GM18909 (cell line): ENCODE measurements around the gene KLRD1.
"Not testable (repeated sequence)": the region's sequence is repeated elsewhere in the genome, so short reads cannot be mapped to it uniquely, and the experiment has no call there.

Experiments used
- ATAC-seq: cut with Tn5 transposase; IDR thresholded peaks from one replicate; pipeline ENCODE4 v1.9.1; 2021; ENCODE audit warnings: mild to moderate bottlenecking; ENCODE audit not compliant: unreplicated experiment, poor library complexity

KLRD1 gene

DNA sequence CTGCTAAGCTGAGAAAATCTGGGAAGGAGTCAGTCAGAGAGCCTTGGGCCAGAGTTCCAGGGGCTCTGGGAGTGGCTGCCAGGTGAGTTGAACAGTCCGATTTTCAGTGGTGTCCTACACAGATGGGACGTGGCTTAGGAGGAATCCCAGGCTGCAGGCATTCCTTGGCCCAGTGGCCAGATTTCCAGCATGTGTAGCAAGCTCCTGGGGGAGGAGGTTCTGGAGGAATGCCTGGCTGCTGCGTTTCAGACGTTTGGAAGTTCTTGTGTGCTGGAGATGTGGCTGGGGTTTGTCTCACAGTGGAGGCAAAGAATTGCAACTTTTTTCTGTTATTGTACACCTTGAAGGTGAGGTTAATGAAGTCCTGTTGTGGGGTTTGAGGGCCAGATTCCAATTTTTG is 28.5 kb downstream of the KLRD1 start:
- not testable (repeated sequence) for ATAC-seq

DNA sequence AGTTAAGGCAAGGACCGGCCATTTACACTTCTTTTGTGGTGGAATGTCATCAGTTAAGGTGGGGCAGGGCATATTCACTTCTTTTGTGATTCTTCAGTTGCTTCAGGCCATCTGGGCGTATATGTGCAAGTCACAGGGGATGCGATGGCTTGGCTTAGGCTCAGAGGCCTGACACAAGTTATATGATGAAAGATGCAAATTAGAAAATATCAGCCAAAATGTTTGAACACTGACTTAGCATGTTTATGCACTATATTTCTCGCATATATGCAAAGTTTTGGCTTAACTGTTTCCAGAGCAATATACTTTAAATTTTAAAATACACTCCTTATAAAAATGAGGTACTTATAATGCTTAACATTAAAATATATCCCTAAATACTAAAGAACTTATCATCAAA is 30.8 kb downstream of the KLRD1 start:
- ATAC-seq: not testable (repeated sequence)

DNA sequence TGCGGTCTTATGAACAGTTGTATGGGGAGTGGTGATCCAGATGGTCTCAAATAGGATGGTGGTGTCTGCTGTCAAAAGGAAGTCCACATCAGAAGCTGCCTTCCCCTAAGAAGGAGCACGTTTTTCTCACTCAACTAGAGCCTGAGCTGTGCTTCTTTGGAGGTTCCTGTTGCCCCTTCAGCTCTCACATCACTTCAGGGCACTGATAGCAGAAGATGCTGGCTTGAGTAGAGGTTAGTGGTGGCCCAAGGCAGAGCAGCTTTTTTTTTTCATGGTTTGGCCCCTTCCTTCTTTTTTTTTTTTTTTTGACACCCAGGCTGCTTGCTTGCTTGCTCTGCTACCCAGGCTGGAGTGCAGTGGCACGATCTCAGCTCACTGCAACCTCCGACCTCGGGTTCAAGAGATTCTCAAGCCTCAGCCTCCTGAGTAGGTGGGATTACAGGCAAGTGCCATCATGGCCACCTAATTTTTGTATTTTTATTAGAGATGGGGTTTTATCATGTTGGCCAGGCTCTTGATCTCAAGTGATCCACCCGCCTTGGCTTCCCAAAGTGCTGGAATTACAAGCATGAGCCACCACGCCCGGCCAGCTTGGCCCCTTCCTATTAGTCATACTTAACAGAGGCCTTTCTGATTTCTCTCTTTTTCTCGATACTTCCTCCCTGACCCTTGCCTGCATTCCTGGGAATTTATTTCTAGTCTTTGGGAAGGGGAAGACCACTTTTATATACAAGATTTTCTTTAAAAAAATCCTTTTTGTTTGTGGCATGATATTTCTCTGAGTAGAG is 31.6 kb downstream of the KLRD1 start:
- no peak for ATAC-seq

DNA sequence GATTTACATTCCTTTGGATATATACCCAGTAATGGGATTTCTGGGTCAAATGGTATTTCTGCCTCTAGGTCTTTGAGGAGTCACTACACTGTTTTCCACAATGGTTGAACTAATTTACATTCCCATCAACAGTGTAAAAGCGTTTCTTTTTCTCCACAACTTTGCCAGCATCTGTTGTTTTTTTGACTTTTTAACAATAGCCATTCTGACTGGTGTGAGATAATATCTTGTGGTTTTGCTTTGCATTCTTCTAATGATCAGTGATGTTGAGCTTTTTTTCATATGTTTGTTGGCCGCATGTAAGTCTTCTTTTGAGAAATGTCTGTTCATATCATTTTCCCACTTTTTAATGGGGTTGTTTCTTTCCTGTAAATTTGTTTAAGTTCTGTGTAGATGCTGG is 33.3 kb downstream of the KLRD1 start:
- ATAC-seq: not testable (repeated sequence)

DNA sequence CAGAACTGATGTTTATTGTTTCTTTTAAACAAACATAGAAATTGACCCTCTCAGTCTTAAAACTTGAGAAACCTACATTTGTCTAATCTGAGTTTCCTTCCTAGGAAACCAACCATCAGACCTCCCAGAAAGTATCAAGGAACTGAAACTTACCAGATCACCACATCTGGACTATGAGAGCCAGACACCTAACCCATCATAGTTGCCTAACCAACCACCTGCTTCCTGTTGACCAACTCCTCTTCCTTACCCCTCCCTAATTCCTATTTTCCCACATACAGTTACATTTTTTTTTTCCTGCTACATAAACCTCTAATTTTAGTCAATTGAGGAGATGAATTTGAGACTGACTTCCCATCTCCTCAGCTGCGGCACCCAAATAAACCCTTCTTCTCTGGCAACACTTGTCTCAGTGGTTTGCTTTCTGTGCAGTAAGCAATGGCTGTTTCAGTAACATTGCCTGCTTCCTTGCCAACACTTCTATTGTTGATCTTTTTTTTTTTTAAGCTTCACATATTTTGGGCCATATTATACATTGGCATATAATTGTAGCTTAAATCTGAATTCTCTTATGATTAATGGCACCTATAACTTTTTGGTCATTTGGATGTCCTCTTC is 34.3 kb downstream of the KLRD1 start:
- ATAC-seq: no peak

DNA sequence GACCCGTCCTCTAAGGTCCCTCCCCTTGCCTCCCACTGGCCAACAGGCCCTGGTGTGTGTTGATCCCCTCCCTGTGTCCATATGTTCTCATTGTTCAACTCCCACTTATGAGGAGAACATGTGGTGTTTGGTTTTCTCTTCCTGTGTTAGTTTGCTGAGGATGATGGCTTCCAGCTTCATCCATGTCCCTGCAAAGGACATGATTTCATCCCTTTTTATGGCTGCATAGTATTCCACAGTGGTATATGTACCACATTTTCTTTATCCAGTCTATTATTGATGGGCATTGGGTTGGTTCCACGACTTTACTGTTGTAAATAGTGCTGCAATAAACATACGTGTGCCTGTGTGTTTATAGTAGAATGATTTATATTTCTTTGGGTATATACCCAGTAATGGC is 43.8 kb downstream of the KLRD1 start:
- not testable (repeated sequence) for ATAC-seq

DNA sequence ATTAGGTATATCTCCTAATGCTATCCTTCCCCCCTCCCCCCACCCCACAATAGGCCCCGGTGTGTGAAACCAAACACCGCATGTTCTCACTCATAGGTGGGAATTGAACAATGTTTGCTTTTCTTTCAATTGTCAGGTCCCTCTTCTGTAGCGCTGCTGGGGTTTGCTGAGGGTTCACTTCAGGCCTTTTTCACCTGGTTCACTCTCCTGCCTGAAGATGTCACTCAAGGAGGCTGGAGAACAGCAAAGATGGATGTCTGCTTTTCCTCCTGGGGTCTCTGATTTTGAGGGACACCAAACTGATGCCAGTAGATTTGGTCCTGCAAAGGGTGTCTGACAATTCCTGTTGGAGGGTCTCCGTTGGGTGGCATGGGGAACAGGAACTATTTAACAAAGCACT is 46.4 kb downstream of the KLRD1 start:
- ATAC-seq: no peak

DNA sequence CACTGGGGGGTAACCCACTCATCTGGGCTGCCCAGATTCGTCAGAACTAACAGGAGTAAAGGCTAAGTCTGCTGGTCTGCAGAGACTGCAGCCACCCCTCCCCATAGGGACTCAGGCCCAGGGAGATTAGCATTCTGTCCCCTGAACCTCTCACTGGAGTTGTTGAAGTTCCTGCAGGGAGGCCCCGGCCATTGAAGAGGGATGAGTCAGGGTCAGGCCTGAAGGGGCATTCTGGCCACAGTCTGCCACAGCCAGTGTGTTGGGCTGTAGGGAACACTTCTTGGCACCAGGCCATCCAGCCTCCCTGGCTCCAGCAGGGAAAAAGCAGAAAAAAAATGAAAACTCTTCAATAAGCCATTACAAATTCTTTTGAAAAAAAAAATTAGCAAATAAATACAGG is 46.8 kb downstream of the KLRD1 start:
- ATAC-seq: no peak

DNA sequence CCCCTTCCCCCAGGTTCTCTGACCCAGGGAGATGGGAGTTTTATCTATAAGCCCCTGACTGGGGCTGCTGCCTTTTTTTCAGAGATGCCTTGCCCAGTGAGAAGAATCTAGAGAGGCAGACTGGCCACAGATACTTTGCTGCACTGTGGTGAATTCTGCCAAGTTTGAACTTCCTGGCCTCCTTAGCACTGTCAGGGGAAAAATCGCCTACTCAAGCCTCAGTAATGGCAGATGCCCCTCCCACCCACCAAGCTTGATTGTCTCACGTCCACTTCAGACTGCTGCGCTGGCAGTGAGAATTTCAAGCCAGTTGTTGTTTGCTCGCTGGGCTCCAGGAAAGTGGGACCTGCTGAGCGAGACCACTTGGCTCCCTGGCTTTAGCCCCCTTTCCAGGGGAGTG is 50.5 kb downstream of the KLRD1 start:
- no peak for ATAC-seq

DNA sequence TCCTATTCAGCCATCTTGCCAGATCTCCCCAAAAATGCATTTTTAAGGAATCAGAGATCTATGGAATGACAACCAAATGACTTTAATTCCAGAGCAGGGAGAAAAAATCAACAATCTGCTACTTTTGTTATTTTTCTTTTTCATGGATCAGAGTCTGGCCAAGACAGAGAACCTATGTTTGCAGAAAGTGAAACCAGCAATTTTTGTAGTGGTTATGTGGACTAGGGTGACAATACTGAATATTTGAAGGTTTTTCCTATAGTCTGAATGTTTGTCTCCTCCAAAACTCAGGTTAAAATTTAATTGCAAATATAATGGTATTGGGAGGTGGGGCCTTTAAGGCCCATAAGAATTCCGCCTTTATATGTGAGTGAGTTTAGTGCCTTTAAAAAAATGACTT is 51.3 kb downstream of the KLRD1 start:
- no peak for ATAC-seq

DNA sequence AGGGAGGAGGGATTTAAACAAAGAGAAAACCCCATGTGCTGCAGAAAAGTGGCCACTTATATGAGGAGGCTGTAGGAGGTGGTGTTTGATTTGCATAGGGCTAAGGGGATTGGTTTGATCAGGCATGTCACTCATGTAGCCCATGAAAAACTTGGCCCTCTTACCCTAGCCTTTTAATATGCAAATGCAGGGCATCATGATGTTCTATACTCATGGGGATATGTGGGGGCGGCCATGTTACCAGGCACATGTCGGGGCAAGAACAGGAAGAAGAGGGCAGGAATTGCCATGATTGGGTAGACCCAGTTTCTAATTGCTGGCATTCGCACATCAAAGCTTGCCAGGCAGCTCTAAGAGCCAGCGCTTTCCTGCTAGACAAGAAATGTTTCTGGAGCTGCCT is 53.4 kb downstream of the KLRD1 start:
- no peak for ATAC-seq

DNA sequence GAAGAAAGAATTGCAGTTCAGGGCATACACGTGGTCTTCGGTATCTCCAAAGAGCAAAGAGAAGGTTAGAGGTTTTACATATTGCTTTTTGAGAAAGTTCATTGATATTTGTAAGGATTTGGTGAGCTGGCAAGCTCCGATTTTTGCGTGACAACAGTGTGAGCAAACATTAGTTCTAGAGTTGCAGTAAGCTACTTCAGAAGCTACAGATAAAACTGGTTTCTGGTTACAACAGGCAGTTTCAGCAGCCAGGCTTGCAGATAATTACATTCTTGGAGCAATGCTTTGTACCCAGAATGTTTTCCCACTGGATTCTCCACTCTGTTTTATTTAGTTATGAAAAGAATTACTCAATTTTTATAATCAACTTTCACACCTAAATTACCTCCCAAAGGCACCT is 54.0 kb downstream of the KLRD1 start:
- ATAC-seq: no peak

DNA sequence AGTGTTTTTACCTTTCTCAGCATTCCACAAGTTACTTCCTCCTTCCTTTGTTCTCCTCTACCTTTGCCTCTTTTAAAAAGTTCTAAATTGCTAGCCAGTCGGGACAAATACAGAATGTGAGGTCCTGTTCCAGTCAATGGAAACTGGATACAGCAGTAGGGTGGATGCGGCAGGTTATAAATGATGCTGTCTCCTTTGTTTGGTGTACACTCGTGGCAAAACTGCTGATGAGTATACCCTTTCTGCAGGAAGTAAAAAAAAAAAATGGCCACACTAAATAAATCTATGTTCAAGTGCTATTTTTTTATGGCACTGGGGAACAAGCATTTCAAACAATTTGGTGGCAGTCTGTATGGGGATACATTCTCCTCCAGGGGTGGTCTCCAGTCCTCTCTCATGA is 54.7 kb downstream of the KLRD1 start:
- no peak for ATAC-seq

DNA sequence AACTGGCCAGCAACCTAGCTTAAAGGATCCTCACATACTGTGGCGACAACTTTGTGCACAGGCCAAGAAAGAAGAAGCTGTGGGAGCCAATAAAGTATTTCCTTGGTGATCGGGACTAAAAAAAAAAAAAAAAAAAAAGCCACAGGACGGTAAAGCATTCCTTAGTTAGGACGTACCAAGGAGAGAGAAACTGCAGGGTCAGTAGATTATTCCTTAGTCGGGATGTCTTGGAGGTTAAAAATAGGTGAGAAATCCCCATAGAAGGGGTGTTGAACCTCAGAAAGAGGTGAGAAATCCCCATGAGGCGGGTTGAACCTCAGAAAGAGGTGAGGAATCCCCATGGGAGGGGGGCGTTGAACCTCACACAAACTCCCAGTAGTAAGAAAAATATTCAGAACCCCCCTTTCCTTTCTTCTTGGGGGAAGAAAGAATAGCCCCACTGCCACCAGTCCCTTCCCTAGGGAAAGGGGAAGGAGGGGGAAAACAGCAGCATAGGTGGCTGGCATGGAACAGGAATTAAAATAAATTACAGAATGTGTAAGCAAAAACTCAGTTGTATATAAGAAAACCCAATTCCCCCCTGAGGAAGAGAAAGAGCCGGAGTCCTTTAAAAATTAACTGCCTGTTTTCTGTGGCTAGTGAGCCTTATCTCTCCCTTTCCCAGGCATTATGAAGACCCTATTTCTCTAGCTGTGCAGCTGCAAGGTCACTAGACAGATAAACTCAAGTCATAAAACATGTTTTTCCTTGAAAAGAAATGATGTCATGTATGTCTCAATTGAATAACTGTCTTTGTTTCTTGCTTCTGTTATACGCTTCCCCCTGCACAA is 55.4 kb downstream of the KLRD1 start:
- ATAC-seq: no peak

DNA sequence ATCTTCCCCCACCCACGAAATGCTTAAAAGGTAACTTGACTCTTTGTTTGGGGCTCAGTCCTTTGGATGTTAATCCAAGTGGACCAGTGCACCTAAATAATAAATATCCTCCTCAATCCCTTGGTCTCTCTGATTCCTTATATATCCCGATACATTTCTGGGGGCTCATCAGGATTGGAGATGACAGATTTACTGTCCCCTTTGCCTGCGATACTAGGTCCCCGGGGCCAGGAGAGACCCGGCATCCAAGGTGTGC is 55.9 kb downstream of the KLRD1 start:
- no peak for ATAC-seq

DNA sequence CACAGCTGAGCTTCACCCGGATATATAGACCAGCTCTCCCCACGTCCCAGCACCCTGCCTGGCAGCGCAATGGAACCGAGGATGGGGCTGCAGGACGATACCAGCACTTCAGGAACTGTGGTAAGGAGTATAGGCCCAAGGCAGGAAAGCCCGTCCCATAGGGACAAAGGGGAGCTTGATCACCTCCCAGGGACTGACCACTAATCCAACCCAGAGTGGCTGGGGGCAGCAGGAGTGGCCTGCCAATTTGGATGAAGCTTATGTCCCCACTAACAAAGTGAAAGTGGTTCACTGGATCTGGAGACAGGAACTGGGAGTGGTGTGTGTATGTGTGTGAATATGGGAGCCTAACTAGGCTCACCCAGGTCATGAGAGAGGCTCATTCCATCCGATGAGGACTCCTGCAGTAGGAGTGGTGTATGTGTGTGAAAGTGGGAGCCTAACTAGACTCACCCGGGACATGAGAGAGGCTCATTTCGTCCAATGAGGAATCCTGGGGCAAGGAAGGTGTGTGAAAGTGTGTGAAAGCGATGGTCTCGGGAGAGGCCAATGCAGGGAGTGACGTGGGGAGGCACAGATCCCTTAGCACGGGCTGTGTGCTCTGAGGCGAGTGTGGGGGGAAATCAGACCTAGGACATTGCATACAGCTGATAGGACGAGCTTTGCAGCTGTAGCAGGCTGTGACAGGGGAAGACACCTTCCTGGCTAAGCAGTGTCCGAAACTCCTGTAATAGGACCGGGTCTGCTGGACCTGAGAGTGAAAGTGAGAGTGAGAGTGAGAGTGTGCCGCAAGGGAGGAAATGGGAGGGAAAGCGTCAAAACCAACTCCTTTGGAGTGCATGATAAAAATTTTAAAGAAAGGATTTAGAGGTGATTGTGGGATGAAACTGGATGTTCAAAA is 56.5 kb downstream of the KLRD1 start:
- peak; percentile 89 for ATAC-seq

DNA sequence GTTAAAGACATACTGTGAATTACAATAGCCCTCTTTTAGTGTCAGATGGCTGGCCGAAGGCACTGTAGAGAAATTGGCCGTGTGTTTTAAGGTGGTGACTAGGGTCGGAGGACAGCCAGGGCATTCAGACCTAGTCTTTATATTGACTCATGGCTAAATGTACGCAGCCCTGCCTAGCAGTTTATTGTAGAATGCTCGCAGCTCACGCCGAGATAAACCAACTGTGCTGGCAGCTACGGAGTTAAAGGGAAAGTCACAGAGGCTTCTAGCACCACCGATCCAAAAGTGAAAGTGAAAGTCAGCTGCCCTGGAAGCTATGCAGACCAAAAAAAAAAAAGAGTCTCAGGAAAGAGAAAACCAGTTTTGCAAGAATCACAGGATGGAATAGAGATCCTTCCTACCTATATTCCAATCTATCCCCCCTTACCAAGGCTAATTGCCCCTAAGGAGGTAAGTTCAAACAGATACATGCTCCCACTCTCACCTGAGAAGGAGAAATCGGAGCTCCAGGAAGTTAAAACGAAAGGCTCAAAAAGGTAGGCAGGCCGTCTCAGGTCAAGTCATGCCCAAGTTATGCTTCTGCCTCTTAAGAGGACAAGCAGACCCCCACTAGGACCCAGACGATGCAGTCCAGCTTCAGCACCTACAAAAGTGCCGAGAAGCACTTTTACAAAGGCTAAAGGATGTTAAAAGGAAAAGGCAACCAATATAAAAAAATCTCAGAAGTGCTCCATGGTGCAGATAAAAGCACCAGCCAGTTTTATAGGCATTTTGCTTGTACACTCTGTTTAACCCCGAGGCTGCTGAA is 57.3 kb downstream of the KLRD1 start:
- peak; percentile 63 for ATAC-seq

DNA sequence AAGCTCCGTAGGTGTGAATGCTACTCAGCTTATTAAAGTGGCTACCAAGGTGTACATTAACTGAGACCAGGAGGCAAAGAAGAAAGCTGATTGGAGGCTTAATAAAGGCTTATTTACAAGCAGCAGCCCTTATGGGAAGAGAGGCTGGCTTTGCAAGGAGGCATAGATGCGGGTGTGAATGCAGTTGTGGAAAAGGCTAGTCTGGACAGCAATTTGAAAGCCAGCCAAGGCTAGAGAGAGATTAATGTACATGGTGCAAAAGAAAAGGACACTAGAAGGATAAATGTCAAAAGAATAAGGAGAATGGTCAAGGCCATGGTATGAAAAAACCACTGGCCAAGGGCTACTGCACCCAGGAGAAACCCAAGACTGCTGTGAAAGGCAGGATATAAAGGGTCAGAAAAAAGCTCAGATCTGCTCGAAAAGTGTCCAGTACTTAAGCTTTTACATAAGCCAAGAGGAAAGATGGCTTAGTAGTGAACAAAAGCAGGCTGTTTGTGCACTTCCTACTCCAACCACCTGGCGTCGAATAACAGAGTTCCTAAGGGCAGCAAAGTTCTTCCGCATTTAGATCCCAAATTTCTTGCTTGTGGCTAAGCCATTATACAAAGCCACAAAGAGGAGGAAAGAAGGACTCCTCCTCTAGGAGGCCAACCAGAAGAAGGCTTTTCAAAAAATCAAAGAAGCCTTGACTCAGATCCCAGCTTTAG is 58.2 kb downstream of the KLRD1 start:
- ATAC-seq: no peak

DNA sequence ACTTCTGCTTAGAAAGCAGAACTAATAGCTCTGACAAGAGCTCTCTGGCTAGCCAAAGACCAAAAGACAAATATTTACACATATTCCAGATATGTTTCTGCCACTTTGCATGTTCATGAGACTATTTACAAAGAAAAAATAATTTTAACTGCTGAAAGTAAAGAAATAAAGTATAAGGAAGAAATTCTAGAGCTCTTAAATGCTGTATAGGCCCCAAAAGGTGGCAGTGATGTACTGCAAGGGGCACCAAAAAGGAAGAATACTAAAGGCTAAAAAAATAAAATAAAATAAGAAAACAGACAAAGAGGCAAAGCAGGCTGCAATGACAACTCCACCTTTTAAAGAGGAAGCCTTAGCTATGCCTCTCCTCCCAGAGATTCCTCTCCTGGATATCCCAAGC is 59.2 kb downstream of the KLRD1 start:
- no peak for ATAC-seq
